Measurements from ENCODE around the gene SERAC1.
"Not testable (repeated sequence)": the region's sequence is repeated elsewhere in the genome, so short reads cannot be mapped to it uniquely, and the experiment has no call there.

SERAC1 gene

GRCh38 chr6:158174024-158174423 is 6.0 kb upstream of the SERAC1 start:
- DNase-seq (ENCODE audit: low read depth): no peak

GRCh38 chr6:158172001-158172400 is 3.9 kb upstream of the SERAC1 start:
- DNase-seq (ENCODE audit: low read depth): no peak

- DNase-seq (ENCODE audit: low read depth): peak; percentile 85
Observed at GRCh38 chr6:158170656-158171081, 2.6 kb upstream of the SERAC1 start.

- DNase-seq (ENCODE audit: low read depth): not testable (repeated sequence)
Observed at GRCh38 chr6:158169634-158170033, 1.6 kb upstream of the SERAC1 start.

GRCh38 chr6:158165919-158166416 is 2.1 kb downstream of the SERAC1 start:
- DNase-seq (ENCODE audit: low read depth): no peak

- no peak for DNase-seq (ENCODE audit: low read depth)
Observed at GRCh38 chr6:158164579-158165170, 3.4 kb downstream of the SERAC1 start.

GRCh38 chr6:158161566-158162254 is 6.4 kb downstream of the SERAC1 start:
- no peak for DNase-seq (ENCODE audit: low read depth)

GRCh38 chr6:158160932-158161539 is 7.0 kb downstream of the SERAC1 start:
- DNase-seq (ENCODE audit: low read depth): peak; percentile 51

GRCh38 chr6:158158748-158159147 is 9.3 kb downstream of the SERAC1 start:
- no peak for DNase-seq (ENCODE audit: low read depth)

GRCh38 chr6:158158123-158158522 is 9.9 kb downstream of the SERAC1 start:
- no peak for DNase-seq (ENCODE audit: low read depth)

- no peak for DNase-seq (ENCODE audit: low read depth)
Observed at GRCh38 chr6:158157064-158157764, 10.8 kb downstream of the SERAC1 start.

- DNase-seq (ENCODE audit: low read depth): no peak
Observed at GRCh38 chr6:158154816-158155215, 13.2 kb downstream of the SERAC1 start.

GRCh38 chr6:158153576-158153975 is 14.5 kb downstream of the SERAC1 start:
- no peak for DNase-seq (ENCODE audit: low read depth)

- peak; percentile 7 for DNase-seq (ENCODE audit: low read depth)
Observed at GRCh38 chr6:158152659-158153058, 15.4 kb downstream of the SERAC1 start.

- DNase-seq (ENCODE audit: low read depth): not testable (repeated sequence)
Observed at GRCh38 chr6:158152025-158152424, 16.0 kb downstream of the SERAC1 start.

- peak; percentile 94 for DNase-seq (ENCODE audit: low read depth)
Observed at GRCh38 chr6:158150701-158151100, 17.4 kb downstream of the SERAC1 start.

GRCh38 chr6:158149641-158150040 is 18.4 kb downstream of the SERAC1 start:
- peak; percentile 91 for DNase-seq (ENCODE audit: low read depth)

GRCh38 chr6:158143700-158144099 is 24.4 kb downstream of the SERAC1 start:
- peak; percentile 53 for DNase-seq (ENCODE audit: low read depth)

GRCh38 chr6:158142789-158143188 is 25.3 kb downstream of the SERAC1 start:
- peak; percentile 81 for DNase-seq (ENCODE audit: low read depth)

GRCh38 chr6:158131926-158132325 is 36.1 kb downstream of the SERAC1 start:
- peak; percentile 64 for DNase-seq (ENCODE audit: low read depth)

- no peak for DNase-seq (ENCODE audit: low read depth)
Observed at GRCh38 chr6:158125271-158125670, 42.8 kb downstream of the SERAC1 start.

- no peak for DNase-seq (ENCODE audit: low read depth)
Observed at GRCh38 chr6:158124288-158124687, 43.8 kb downstream of the SERAC1 start.

- no peak for DNase-seq (ENCODE audit: low read depth)
Observed at GRCh38 chr6:158122048-158122447, 46.0 kb downstream of the SERAC1 start.
